Measurements from ENCODE around the gene PNMT. TPM values are rescaled to one million over a fixed set of nuclear protein-coding genes. Genes with fewer than 3 reads are reported as not detected.

PNMT gene
- total and polyA plus RNA-seq, 2 donors (not counting 1 experiment from before 2014, with no cell fraction given), result not detected

DNA sequence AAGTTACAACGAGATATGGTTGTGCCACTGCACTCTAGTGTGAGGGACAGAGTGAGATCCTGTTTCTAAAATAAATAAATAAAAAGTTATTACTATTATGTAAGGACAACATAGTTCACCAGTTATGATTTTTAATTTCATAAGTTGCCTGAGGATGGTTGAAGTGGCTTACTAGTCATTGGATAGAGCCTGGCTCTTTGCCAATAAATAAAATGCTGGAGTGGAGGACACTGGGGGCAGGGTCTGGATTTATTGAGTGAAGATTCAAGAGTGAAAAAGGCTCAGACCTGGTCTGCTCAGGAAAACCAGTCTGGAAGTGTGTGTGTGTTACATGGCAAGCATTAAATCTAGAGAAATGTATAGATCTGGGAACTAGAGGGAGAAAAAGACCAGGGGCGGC, 29.2 kb upstream of the PNMT start:
- H3K27ac ChIP-seq (ENCODE audit: insufficient read depth, low read length), result no peak overlapping the region
- no peak overlapping the region for H2AFZ ChIP-seq (ENCODE audit: low read length)
- no peaks in the 10 kb centered on the region for H3K9me3 ChIP-seq (ENCODE audit: control insufficient read depth, insufficient read depth, low read depth, low read length)
- no peaks in the 10 kb centered on the region for H3K27me3 ChIP-seq (ENCODE audit: control insufficient read depth, insufficient read depth, low read length)
- TF ChIP-seq CTCF (conservative IDR thresholded peaks at IDR 0.05 in 1 of 2, IDR thresholded peaks at IDR 0.05 in 1 of 2; ENCODE audit: low read depth in 1 of 2, low read length in 2 of 2) (no peak), EZH2 (IDR thresholded peaks at IDR 0.05; ENCODE audit: low read length, missing control alignments) (no peak)
- H3K4me1 ChIP-seq (ENCODE audit: control insufficient read depth, extremely low read depth, insufficient read depth, low read length), result peaks cover 16% of the 10 kb centered on the region
- no peak overlapping the region for H3K9ac ChIP-seq (ENCODE audit: insufficient read depth, low read length)
- no peak for DNase-seq (ENCODE audit: low read depth in 2 of 2)
- H3K79me2 ChIP-seq (ENCODE audit: control insufficient read depth, insufficient read depth, low read length), result peaks cover 26% of the 10 kb centered on the region
- peaks cover 1% of the 10 kb centered on the region for H4K20me1 ChIP-seq (ENCODE audit: control insufficient read depth, extremely low read depth, insufficient read depth, low read length)
- H3K4me2 ChIP-seq (ENCODE audit: extremely low read depth, insufficient read depth, low read length), result no peak overlapping the region
- no peak overlapping the region for H3K4me3 ChIP-seq (replicated peaks in 1 of 4; ENCODE audit: control extremely low read depth in 1 of 4, insufficient read depth in 1 of 4, low read depth in 3 of 4, low read length in 4 of 4)
- no peaks in the 10 kb centered on the region for H3K36me3 ChIP-seq (ENCODE audit: control insufficient read depth, insufficient read depth, low read length)

GRCh38 chr17:39639566-39640458, 28.4 kb upstream of the PNMT start:
- Histone ChIP-seq H3K79me2 (ENCODE audit: control insufficient read depth, insufficient read depth, low read length) (peaks cover 28% of the 10 kb centered on the region), H3K9ac (ENCODE audit: insufficient read depth, low read length) (no peak overlapping the region)

More at GRCh38 chr17:39639566-39640458, 28.4 kb upstream of the PNMT start:
- TF ChIP-seq CTCF (conservative IDR thresholded peaks at IDR 0.05 in 1 of 2, IDR thresholded peaks at IDR 0.05 in 1 of 2; ENCODE audit: low read depth in 1 of 2, low read length in 2 of 2) (no peak), EZH2 (IDR thresholded peaks at IDR 0.05; ENCODE audit: low read length, missing control alignments) (no peak)
- no peak overlapping the region for H2AFZ ChIP-seq (ENCODE audit: low read length)
- H4K20me1 ChIP-seq (ENCODE audit: control insufficient read depth, extremely low read depth, insufficient read depth, low read length), result peaks cover 1% of the 10 kb centered on the region
- no peak overlapping the region for H3K4me2 ChIP-seq (ENCODE audit: extremely low read depth, insufficient read depth, low read length)
- H3K4me3 ChIP-seq (replicated peaks in 1 of 4; ENCODE audit: control extremely low read depth in 1 of 4, insufficient read depth in 1 of 4, low read depth in 3 of 4, low read length in 4 of 4), result no peak overlapping the region
- peaks cover 16% of the 10 kb centered on the region for H3K4me1 ChIP-seq (ENCODE audit: control insufficient read depth, extremely low read depth, insufficient read depth, low read length)
- DNase-seq (ENCODE audit: low read depth in 2 of 2), result no peak
- H3K9me3 ChIP-seq (ENCODE audit: control insufficient read depth, insufficient read depth, low read depth, low read length), result no peaks in the 10 kb centered on the region
- no peaks in the 10 kb centered on the region for H3K36me3 ChIP-seq (ENCODE audit: control insufficient read depth, insufficient read depth, low read length)
- no peak overlapping the region for H3K27ac ChIP-seq (ENCODE audit: insufficient read depth, low read length)
- no peaks in the 10 kb centered on the region for H3K27me3 ChIP-seq (ENCODE audit: control insufficient read depth, insufficient read depth, low read length)
